Transverse colon (tissue), 4 donors: Measurements from ENCODE around the gene PRSS56. TPM values are rescaled to one million over a fixed set of nuclear protein-coding genes. Genes with fewer than 3 reads are reported as not detected.

ENCODE experiments used
- DNase-seq: peaks from one replicate; pipeline ENCODE4 v3.0.0-alpha.2; 2019
- H3K27ac ChIP-seq, 4 donors: fragments of 200-600 bp; sonication (generic); 2 replicates each; pipeline ENCODE4 v1.5.1; 2016 to 2018; ENCODE audit warnings: inconsistent platforms in 4 of 4
- H3K27me3 ChIP-seq: fragments of 200-600 bp; sonication (generic); 2 replicates; pipeline ENCODE4 v1.5.1; 2017; ENCODE audit warnings: inconsistent platforms
- H3K36me3 ChIP-seq, 4 donors: fragments of 200-600 bp; sonication (generic); 2 replicates each; pipeline ENCODE4 v1.5.1; 2017 to 2019; ENCODE audit warnings: inconsistent platforms in 4 of 4
- H3K4me1 ChIP-seq, 4 donors: fragments of 200-600 bp; sonication (generic); 2 replicates each; pipeline ENCODE4 v1.5.1; 2017 to 2020; ENCODE audit warnings: inconsistent platforms in 4 of 4
- H3K4me3 ChIP-seq, 4 donors: fragments of 200-600 bp; sonication (generic); 1 replicate in 1 of 4; 2 replicates in 3 of 4; pipeline versions ENCODE4 v1.5.1 to v1.6.1; 2017 to 2019; ENCODE audit warnings: inconsistent platforms in 4 of 4
- H3K9me3 ChIP-seq, 2 donors: fragments of 200-600 bp; sonication (generic); 2 replicates each; pipeline ENCODE4 v1.5.1; 2017 to 2019; ENCODE audit warnings: inconsistent platforms in 2 of 2
- CTCF ChIP-seq, 5 experiments: fragments of 200-600 bp in 3 of 5; fragments of 450-650 bp in 2 of 5; sonication (generic) in 3 of 5; IDR thresholded peaks; 1 replicate in 2 of 5; 2 replicates in 3 of 5; pipeline ENCODE4 v1.5.1; 2016 to 2017; ENCODE audit warnings: antibody characterized with exemption in 5 of 5, inconsistent platforms in 3 of 5, mild to moderate bottlenecking in 2 of 5, moderate library complexity in 1 of 5
- EP300 ChIP-seq: sonication (generic); formaldehyde crosslinking; IDR thresholded peaks from one replicate; pipeline ENCODE4 v1.6.1; 2017; ENCODE audit warnings: antibody characterized with exemption, low read depth
- POLR2A ChIP-seq: fragments of 450-650 bp; IDR thresholded peaks from one replicate; pipeline ENCODE4 v1.6.1; 2016; ENCODE audit warnings: antibody characterized with exemption, mild to moderate bottlenecking, moderate library complexity
- POLR2AphosphoS5 ChIP-seq, 3 donors: sonication (generic); formaldehyde crosslinking; IDR thresholded peaks; one replicate each; pipeline ENCODE4 v1.6.1; 2016; ENCODE audit warnings: antibody characterized with exemption in 3 of 3
- WGBS, 2 donors: methylation state at CpG; one replicate each; pipeline ENCODE4 v1.1.5; 2018; ENCODE audit warnings: low coverage in 1 of 2; 5-methylcytosine and 5-hydroxymethylcytosine counted together
- in situ Hi-C, 4 donors: fragments of 200-750 bp; cut with MboI; loops; one replicate each; pipeline versions ENCODE4 v1.15.0 to v1.15.1; 2017; ENCODE audit warnings: low sequenced_read_pairs in 3 of 4, low pct_ligation_motif_present in 1 of 4, low pct_unique_long_range_greater_than_20kb in 1 of 4
- intact Hi-C: fragments of 100-400 bp; cut with DNase I; formaldehyde crosslinking; loops from one replicate; pipeline ENCODE4 v1.15.1; 2023; ENCODE audit warnings: low total_unique reads
- total RNA-seq, 4 donors: library from RNA; depleted of rRNA; stranded (reverse); fragments of >200 nt; gene quantifications; one replicate each; pipeline ENCODE4 v1.1.0, GENCODE V29; 2016

PRSS56 gene
- total RNA-seq, 4 donors from 2014 or later = not detected

GRCh38 chr2:232516551-232516950 is 3.6 kb upstream of the PRSS56 start:
- TF ChIP-seq POLR2AphosphoS5 (IDR thresholded peaks at IDR 0.05) (no peak), EP300 (no peak), CTCF (IDR thresholded peaks at IDR 0.05) (no peak), POLR2A (no peak)
- no peak overlapping the region for H3K4me3 ChIP-seq
- no peaks in the 10 kb centered on the region for H3K36me3 ChIP-seq
- no peak overlapping the region for H3K27ac ChIP-seq
- H3K9me3 ChIP-seq = no peaks in the 10 kb centered on the region
- H3K27me3 ChIP-seq = peaks cover 43% of the 10 kb centered on the region
- WGBS, 2 donors = 73 to 80% methylated on average over 2 to 3 of the region's 3 CpGs
- peaks cover 0 to under 1% (median 0%) of the 10 kb centered on the region in 4 donors for H3K4me1 ChIP-seq
- intact Hi-C loops = no loop called here
- in situ Hi-C loops = no loop called here
- DNase-seq = no peak

- intact Hi-C loops = no loop called here
- Histone ChIP-seq H3K9me3 (no peaks in the 10 kb centered on the region), H3K27ac (no peak overlapping the region), H3K4me1 (peaks cover 0 to 20% (median 17%) of the 10 kb centered on the region in 4 donors), H3K27me3 (peaks cover 56% of the 10 kb centered on the region), H3K36me3 (no peaks in the 10 kb centered on the region), H3K4me3 (no peak overlapping the region)
- 74% methylated on average over 6 of the region's 6 CpGs; no CpG with 5 or more reads in 1 of the 2 donors for WGBS, 2 donors
- DNase-seq = no peak
- in situ Hi-C loops = no loop called here
- TF ChIP-seq EP300 (no peak), POLR2A (no peak), CTCF (IDR thresholded peaks at IDR 0.05) (no peak), POLR2AphosphoS5 (IDR thresholded peaks at IDR 0.05) (no peak)
Observed at GRCh38 chr2:232518844-232519243, 1.3 kb upstream of the PRSS56 start.

- H3K4me1 ChIP-seq = peaks cover 0 to 25% (median 24%) of the 10 kb centered on the region in 4 donors
- in situ Hi-C loops = no loop called here
- peaks cover 66% of the 10 kb centered on the region for H3K27me3 ChIP-seq
- intact Hi-C loops = loop anchor here (5.0 kb wide), 1 partner anchor 78 kb away; no protein-coding TSS in a partner anchor
- H3K27ac ChIP-seq = no peak overlapping the region
- no peak for TF ChIP-seq EP300
- TF ChIP-seq CTCF (IDR thresholded peaks at IDR 0.05) = no peak
- no peak for TF ChIP-seq POLR2A
- no peak for TF ChIP-seq POLR2AphosphoS5 (IDR thresholded peaks at IDR 0.05)
- no peaks in the 10 kb centered on the region for H3K36me3 ChIP-seq
- no peak overlapping the region for H3K4me3 ChIP-seq
- no peaks in the 10 kb centered on the region for H3K9me3 ChIP-seq
- 76% methylated on average over 15 of the region's 15 CpGs; no CpG with 5 or more reads in 1 of the 2 donors for WGBS, 2 donors
- DNase-seq = no peak
Observed at GRCh38 chr2:232520489-232520888, 301 bp downstream of the PRSS56 start.

GRCh38 chr2:232521098-232521497 is 910 bp downstream of the PRSS56 start:
- H3K4me3 ChIP-seq = no peak overlapping the region
- H3K27me3 ChIP-seq = peaks cover 71% of the 10 kb centered on the region
- intact Hi-C loops = loop anchor here (5.0 kb wide), 1 partner anchor 79 kb away; no protein-coding TSS in a partner anchor
- no peaks in the 10 kb centered on the region for H3K9me3 ChIP-seq
- no peak overlapping the region for H3K27ac ChIP-seq
- DNase-seq = no peak
- no peak for TF ChIP-seq CTCF (IDR thresholded peaks at IDR 0.05)
- TF ChIP-seq EP300 = no peak
- no peak for TF ChIP-seq POLR2AphosphoS5 (IDR thresholded peaks at IDR 0.05)
- TF ChIP-seq POLR2A = no peak
- WGBS, 2 donors = 80% methylated on average over 14 of the region's 14 CpGs; no CpG with 5 or more reads in 1 of the 2 donors
- in situ Hi-C loops = no loop called here
- peaks cover 0 to 25% (median 25%) of the 10 kb centered on the region in 4 donors for H3K4me1 ChIP-seq
- H3K36me3 ChIP-seq = no peaks in the 10 kb centered on the region
